NCI-H510A (cell line): ENCODE data around the gene RALB.
A peak's percentile ranks its signal among the peaks of the same experiment; 100 is the strongest.

ENCODE experiments used
- DNase-seq: peaks from one replicate; lab custom pipeline; 2025; lab: John Stamatoyannopoulos, UW

Gene RALB

GRCh38 chr2:120252225-120253020 lies at the start of gene RALB:
TSS of gene RALB (plus strand) at chr2:120252852. CDS start at chr2:120278665, 25,813 bp downstream.
- DNase-seq, result peak; percentile 97

GRCh38 chr2:120203251-120204021 lies 49.2 kb upstream of the RALB start:
- DNase-seq, result no peak

- DNase-seq, result no peak
Observed at GRCh38 chr2:120204022-120204405, 48.6 kb upstream of the RALB start.

GRCh38 chr2:120204417-120204816 lies 48.2 kb upstream of the RALB start:
- DNase-seq, result no peak

- no peak for DNase-seq
Observed at GRCh38 chr2:120204945-120205670, 47.5 kb upstream of the RALB start.

- DNase-seq, result no peak
Observed at GRCh38 chr2:120206022-120206581, 46.5 kb upstream of the RALB start.

GRCh38 chr2:120208381-120209353 lies 44.0 kb upstream of the RALB start:
- no peak for DNase-seq

- DNase-seq, result no peak
Observed at GRCh38 chr2:120209427-120210269, 43.0 kb upstream of the RALB start.

- no peak for DNase-seq
Observed at GRCh38 chr2:120210270-120210693, 42.4 kb upstream of the RALB start.

GRCh38 chr2:120218181-120218580 lies 34.5 kb upstream of the RALB start:
- DNase-seq, result no peak

GRCh38 chr2:120219291-120219690 lies 33.4 kb upstream of the RALB start:
- DNase-seq, result no peak

- DNase-seq, result no peak
Observed at GRCh38 chr2:120219766-120220165, 32.9 kb upstream of the RALB start.

- DNase-seq, result no peak
Observed at GRCh38 chr2:120220756-120221155, 31.9 kb upstream of the RALB start.

GRCh38 chr2:120221616-120222015 lies 31.0 kb upstream of the RALB start:
- no peak for DNase-seq

- no peak for DNase-seq
Observed at GRCh38 chr2:120222186-120223033, 30.2 kb upstream of the RALB start.

- peak; percentile 85 for DNase-seq
Observed at GRCh38 chr2:120223034-120223912, 29.4 kb upstream of the RALB start, which contains the start of gene TMEM185B. TSS of gene TMEM185B (minus strand) at chr2:120223400. CDS start at chr2:120222976, 424 bp downstream.

GRCh38 chr2:120224256-120224655 lies 28.4 kb upstream of the RALB start:
- DNase-seq, result no peak
